Panc1 (cell line): Measurements from ENCODE around the gene ATG4D. TPM values are rescaled to one million over a fixed set of nuclear protein-coding genes. Genes with fewer than 3 reads are reported as not detected.

Experiments
- ATAC-seq: fragments of 200-7000 bp; cut with Tn5 transposase; 2 replicates; pipeline ENCODE4 v1.9.1; 2020; ENCODE audit warnings: mild to moderate bottlenecking, moderate library complexity
- BruUV-seq: library from RNA; stranded (reverse); fragments of 400-500 nt; replicated peaks from 2 replicates; lab custom pipeline; 2021; lab: Mats Ljungman, UMichigan
- CTCF ChIA-PET: fragments of 300-600 bp; sonication (Branson Sonifier 250); formaldehyde crosslinking; loops from one replicate; lab custom pipeline; 2022; ENCODE audit warnings: antibody characterized with exemption; lab: Charles Lee
- POLR2A ChIA-PET: fragments of 300-600 bp; sonication (Branson Sonifier 250); formaldehyde crosslinking; loops from one replicate; lab custom pipeline; 2022; ENCODE audit warnings: antibody characterized with exemption; lab: Charles Lee
- DNase-seq: peaks from one replicate; pipeline ENCODE4 v3.0.0-alpha.2; 2010; ENCODE audit warnings: low read depth, low spot score
- H3K27ac ChIP-seq: 2 replicates; pipeline ENCODE4 v1.5.1; 2011; ENCODE audit warnings: mild to moderate bottlenecking, low read length, inconsistent platforms
- H3K27me3 ChIP-seq: fragments of 200-500 bp; sonication (Bioruptor generic); 2 replicates; pipeline ENCODE4 v1.6.0; 2014; ENCODE audit warnings: low read length, inconsistent platforms; ENCODE audit not compliant: control insufficient read depth, insufficient read depth
- H3K36me3 ChIP-seq: fragments of 200-500 bp; sonication (Bioruptor generic); 2 replicates; pipeline ENCODE4 v1.5.1; 2014; ENCODE audit warnings: inconsistent platforms, mild to moderate bottlenecking, low read length, moderate library complexity; ENCODE audit not compliant: control insufficient read depth, insufficient read depth
- H3K4me1 ChIP-seq: 2 replicates; pipeline ENCODE4 v1.5.1; 2011; ENCODE audit warnings: inconsistent platforms, mild to moderate bottlenecking, low read length, moderate library complexity; ENCODE audit not compliant: control insufficient read depth, insufficient read depth
- H3K4me3 ChIP-seq, 2 experiments: 2 replicates each; pipeline ENCODE4 v1.5.1; 2011 to 2012; ENCODE audit warnings: low read depth in 2 of 2, low read length in 2 of 2, mild to moderate bottlenecking in 2 of 2, inconsistent platforms in 1 of 2, moderate library complexity in 1 of 2
- H3K9me3 ChIP-seq: fragments of 200-500 bp; sonication (Bioruptor generic); 2 replicates; pipeline ENCODE4 v1.5.1; 2014; ENCODE audit warnings: low read depth, mild to moderate bottlenecking, inconsistent platforms, low read length, moderate library complexity; ENCODE audit not compliant: control insufficient read depth, insufficient read depth
- POLR2AphosphoS5 ChIP-seq: IDR thresholded peaks from 2 replicates; pipeline ENCODE4 v1.6.1; 2012; ENCODE audit warnings: mild to moderate bottlenecking, low read depth, low read length, moderate library complexity
- SIN3A ChIP-seq: IDR thresholded peaks from 2 replicates; pipeline ENCODE4 v1.6.1; 2012; ENCODE audit warnings: low read depth, mild to moderate bottlenecking, low read length, moderate library complexity, borderline replicate concordance; ENCODE audit not compliant: insufficient read depth
- TCF7L2 ChIP-seq: IDR thresholded peaks from 2 replicates; pipeline ENCODE4 v1.6.1; 2011; ENCODE audit warnings: mild to moderate bottlenecking, low read depth, low read length, inconsistent platforms
- in situ Hi-C: cut with HindIII; loops from 2 replicates; pipeline ENCODE4 v1.10.0; 2016; ENCODE audit warnings: low sequenced_read_pairs, low pct_unique_long_range_greater_than_20kb
- intact Hi-C: fragments of 100-400 bp; cut with micrococcal nuclease; formaldehyde crosslinking; loops from one replicate; pipeline ENCODE4 v1.10.0; 2022; ENCODE audit not compliant: unreplicated experiment
- total RNA-seq: library from RNA; stranded (reverse); gene quantifications from one replicate; pipeline ENCODE4 v1.2.1, GENCODE V29; 2021; ENCODE audit not compliant: unreplicated experiment
- TF ChIP-seq, protein P1 (sequence below): fragments of 450-650 bp; IDR thresholded peaks from 2 replicates; pipeline ENCODE4 v1.5.1; 2017; ENCODE audit warnings: mild to moderate bottlenecking
- TF ChIP-seq, protein P2 (sequence below), 2 experiments: IDR thresholded peaks; 2 replicates each; pipeline ENCODE4 v1.6.1; 2011 to 2012; ENCODE audit warnings: low read depth in 2 of 2, control low read depth in 1 of 2, low read length in 1 of 2, mild to moderate bottlenecking in 1 of 2, moderate library complexity in 1 of 2; ENCODE audit not compliant: insufficient read depth in 1 of 2

ATG4D gene
- total RNA-seq, 1 experiment from 2014 or later, result 28.0 TPM

- peaks cover 16% of the 10 kb centered on the region for H3K4me1 ChIP-seq
- DNase-seq (no peak), ATAC-seq (no peak)
- BruUV-seq, result no TSS peak
- H3K9me3 ChIP-seq, result no peaks in the 10 kb centered on the region
- ChIA-PET CTCF (no interaction called here), POLR2A (no interaction called here)
- no peak for TF ChIP-seq POLR2AphosphoS5
- TF ChIP-seq SIN3A, result no peak
- TF ChIP-seq TCF7L2, result no peak
- TF ChIP-seq, protein P1, sequence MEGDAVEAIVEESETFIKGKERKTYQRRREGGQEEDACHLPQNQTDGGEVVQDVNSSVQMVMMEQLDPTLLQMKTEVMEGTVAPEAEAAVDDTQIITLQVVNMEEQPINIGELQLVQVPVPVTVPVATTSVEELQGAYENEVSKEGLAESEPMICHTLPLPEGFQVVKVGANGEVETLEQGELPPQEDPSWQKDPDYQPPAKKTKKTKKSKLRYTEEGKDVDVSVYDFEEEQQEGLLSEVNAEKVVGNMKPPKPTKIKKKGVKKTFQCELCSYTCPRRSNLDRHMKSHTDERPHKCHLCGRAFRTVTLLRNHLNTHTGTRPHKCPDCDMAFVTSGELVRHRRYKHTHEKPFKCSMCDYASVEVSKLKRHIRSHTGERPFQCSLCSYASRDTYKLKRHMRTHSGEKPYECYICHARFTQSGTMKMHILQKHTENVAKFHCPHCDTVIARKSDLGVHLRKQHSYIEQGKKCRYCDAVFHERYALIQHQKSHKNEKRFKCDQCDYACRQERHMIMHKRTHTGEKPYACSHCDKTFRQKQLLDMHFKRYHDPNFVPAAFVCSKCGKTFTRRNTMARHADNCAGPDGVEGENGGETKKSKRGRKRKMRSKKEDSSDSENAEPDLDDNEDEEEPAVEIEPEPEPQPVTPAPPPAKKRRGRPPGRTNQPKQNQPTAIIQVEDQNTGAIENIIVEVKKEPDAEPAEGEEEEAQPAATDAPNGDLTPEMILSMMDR, result no peak
- TF ChIP-seq, protein P2, sequence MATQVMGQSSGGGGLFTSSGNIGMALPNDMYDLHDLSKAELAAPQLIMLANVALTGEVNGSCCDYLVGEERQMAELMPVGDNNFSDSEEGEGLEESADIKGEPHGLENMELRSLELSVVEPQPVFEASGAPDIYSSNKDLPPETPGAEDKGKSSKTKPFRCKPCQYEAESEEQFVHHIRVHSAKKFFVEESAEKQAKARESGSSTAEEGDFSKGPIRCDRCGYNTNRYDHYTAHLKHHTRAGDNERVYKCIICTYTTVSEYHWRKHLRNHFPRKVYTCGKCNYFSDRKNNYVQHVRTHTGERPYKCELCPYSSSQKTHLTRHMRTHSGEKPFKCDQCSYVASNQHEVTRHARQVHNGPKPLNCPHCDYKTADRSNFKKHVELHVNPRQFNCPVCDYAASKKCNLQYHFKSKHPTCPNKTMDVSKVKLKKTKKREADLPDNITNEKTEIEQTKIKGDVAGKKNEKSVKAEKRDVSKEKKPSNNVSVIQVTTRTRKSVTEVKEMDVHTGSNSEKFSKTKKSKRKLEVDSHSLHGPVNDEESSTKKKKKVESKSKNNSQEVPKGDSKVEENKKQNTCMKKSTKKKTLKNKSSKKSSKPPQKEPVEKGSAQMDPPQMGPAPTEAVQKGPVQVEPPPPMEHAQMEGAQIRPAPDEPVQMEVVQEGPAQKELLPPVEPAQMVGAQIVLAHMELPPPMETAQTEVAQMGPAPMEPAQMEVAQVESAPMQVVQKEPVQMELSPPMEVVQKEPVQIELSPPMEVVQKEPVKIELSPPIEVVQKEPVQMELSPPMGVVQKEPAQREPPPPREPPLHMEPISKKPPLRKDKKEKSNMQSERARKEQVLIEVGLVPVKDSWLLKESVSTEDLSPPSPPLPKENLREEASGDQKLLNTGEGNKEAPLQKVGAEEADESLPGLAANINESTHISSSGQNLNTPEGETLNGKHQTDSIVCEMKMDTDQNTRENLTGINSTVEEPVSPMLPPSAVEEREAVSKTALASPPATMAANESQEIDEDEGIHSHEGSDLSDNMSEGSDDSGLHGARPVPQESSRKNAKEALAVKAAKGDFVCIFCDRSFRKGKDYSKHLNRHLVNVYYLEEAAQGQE (IDR thresholded peaks at IDR 0.05; ENCODE audit: insufficient read depth in 1 of 2, low read depth in 2 of 2, low read length in 1 of 2), result no peak
- intact Hi-C loops (no loop called here), in situ Hi-C loops (no loop called here)
- H3K4me3 ChIP-seq, result no peak overlapping the region
- H3K27me3 ChIP-seq, result no peaks in the 10 kb centered on the region
- no peaks in the 10 kb centered on the region for H3K36me3 ChIP-seq
- H3K27ac ChIP-seq, result no peak overlapping the region
Observed at GRCh38 chr19:10600149-10600548, 56.4 kb downstream of the ATG4D start.

DNA sequence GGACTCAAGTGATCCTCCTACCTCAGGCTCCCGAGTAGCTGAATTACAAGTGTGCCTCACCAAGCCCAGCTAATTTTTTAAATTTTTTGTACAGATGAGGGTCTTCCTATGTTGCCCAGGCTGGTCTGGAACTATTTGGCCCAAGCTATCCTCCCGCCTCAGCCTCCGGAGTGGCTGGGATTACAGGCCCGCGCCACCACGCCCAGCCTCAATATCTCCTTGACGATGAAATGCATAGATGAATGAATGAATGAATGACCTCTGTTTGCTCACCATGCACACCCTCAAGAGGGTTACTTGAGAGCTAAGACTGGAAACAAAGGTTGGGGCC lies 58.3 kb downstream of the ATG4D start:
- Histone ChIP-seq H3K27ac (no peak overlapping the region), H3K36me3 (no peaks in the 10 kb centered on the region), H3K9me3 (no peaks in the 10 kb centered on the region), H3K27me3 (no peaks in the 10 kb centered on the region), H3K4me3 (no peak overlapping the region; a peak in 2 of 4 replicates), H3K4me1 (peaks cover 16% of the 10 kb centered on the region)
- in situ Hi-C loops, result no loop called here
- no peak for TF ChIP-seq TCF7L2
- TF ChIP-seq SIN3A, result no peak
- TF ChIP-seq, protein P1, result no peak
- TF ChIP-seq POLR2AphosphoS5, result no peak
- TF ChIP-seq, protein P2 (IDR thresholded peaks at IDR 0.05; ENCODE audit: insufficient read depth in 1 of 2, low read depth in 2 of 2, low read length in 1 of 2), result no peak
- intact Hi-C loops, result no loop called here
- CTCF ChIA-PET, result interaction anchor here (0.8 kb wide), 1 partner anchor 43 kb away, joined by 13 read pairs; no protein-coding TSS in a partner anchor
- ATAC-seq (no peak), DNase-seq (no peak)
- no TSS peak for BruUV-seq
- POLR2A ChIA-PET, result interaction anchor here (0.5 to 0.7 kb wide), 5 partner anchors 21 to 474 kb away, joined by 3 to 11 read pairs (median 5); no protein-coding TSS in a partner anchor
